ENCODE results near the gene THSD7A.

THSD7A gene

DNA sequence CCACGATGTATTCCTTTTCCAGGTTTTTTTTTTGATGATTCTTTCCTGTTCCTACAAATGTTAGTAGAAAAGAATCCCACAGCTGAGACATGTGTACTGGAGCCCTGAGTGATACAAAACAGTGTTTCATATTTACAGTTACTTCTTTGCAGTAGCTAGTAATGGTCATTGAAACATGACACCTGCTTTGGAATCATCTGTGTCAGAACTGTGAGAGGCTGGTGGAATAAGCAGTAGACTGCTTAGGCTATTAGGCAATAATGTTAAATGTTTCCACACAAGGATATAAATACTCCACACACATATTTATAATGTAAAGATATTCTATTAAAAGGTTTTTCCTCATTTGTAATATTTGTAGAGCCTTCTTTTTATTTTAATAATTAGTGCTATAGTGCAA lies 394.0 kb downstream of the THSD7A start:
- H3K4me3 ChIP-seq (ENCODE audit: low read depth, low read length): no peak overlapping the region
- TF ChIP-seq, protein P1, sequence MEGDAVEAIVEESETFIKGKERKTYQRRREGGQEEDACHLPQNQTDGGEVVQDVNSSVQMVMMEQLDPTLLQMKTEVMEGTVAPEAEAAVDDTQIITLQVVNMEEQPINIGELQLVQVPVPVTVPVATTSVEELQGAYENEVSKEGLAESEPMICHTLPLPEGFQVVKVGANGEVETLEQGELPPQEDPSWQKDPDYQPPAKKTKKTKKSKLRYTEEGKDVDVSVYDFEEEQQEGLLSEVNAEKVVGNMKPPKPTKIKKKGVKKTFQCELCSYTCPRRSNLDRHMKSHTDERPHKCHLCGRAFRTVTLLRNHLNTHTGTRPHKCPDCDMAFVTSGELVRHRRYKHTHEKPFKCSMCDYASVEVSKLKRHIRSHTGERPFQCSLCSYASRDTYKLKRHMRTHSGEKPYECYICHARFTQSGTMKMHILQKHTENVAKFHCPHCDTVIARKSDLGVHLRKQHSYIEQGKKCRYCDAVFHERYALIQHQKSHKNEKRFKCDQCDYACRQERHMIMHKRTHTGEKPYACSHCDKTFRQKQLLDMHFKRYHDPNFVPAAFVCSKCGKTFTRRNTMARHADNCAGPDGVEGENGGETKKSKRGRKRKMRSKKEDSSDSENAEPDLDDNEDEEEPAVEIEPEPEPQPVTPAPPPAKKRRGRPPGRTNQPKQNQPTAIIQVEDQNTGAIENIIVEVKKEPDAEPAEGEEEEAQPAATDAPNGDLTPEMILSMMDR (IDR thresholded peaks at IDR 0.05; ENCODE audit: low read depth, low read length): no peak

DNA sequence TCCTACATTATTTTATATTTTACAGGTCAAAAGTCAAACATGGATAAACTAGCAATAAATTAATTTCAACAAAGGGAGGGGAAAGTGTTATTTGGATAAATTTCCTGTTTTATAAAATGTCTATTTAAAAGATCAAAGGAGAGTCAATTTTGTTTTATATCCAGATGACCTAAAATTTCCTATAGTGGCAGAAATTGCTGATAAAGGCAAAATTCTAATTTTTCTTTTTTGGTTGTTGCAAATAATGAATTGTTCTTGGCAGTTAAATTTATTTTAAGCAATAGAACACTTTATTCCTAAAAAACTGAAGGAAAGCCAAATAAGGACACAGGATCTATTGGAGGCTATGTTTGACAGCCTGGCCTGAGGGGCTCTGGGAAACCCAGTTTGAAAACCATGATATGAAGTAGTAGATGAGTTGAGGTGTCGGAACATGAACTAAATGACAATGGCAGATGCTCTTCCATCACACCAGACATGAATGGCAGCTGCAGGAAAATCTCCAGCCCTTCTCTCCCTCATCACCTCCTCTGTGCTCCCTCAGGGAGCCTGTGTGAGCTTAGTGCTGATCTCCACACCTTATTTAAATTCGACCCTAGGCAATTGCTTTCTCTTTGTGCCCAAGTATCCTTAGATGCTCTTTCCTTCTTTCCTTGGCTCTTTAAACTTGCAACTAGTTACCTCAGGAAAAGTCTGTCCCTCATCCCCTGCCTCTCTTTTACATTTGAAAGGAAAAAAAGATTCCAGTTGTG lies 395.0 kb downstream of the THSD7A start:
- TF ChIP-seq, protein P1 (IDR thresholded peaks at IDR 0.05; ENCODE audit: low read depth, low read length): no peak
- no peak overlapping the region for H3K4me3 ChIP-seq (ENCODE audit: low read depth, low read length)

DNA sequence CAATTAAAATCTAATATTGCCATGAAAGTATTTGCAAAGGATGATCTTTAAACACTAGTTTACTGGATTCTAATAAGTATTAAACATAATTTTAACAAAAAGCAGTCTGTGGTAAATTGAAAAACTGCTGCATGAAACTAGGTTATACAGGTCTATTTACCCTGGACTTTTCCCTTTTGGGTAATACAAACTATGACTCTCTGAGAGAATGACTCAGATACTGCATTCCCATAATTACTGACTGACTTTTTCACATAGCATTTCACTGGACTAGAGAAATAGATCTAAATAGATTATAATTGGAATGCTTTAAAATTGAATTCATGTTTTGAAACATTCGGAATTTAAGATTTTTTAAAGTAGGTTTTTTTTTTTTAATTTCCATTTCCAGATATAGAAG lies 395.7 kb downstream of the THSD7A start:
- TF ChIP-seq, protein P1 (IDR thresholded peaks at IDR 0.05; ENCODE audit: low read depth, low read length): no peak
- no peak overlapping the region for H3K4me3 ChIP-seq (ENCODE audit: low read depth, low read length)

DNA sequence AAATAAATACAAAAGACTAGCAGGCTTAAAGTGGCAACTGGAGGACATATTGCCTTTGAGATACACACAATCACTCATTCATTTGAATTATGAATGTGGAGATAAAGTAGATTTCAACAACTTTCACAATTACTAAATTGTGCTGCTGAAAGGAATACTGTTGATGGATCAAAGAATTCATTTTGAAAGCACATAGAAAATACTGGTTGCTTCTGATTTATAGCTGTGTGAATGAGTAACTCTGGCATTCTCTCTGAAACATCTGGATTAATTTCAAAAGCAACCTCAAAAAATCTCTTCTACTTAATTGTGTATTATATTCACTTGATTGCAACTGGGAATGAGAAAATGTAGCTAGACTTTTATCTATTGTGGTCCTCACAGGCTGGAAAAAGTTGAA lies 397.6 kb downstream of the THSD7A start:
- TF ChIP-seq, protein P1 (IDR thresholded peaks at IDR 0.05; ENCODE audit: low read depth, low read length): no peak
- no peak overlapping the region for H3K4me3 ChIP-seq (ENCODE audit: low read depth, low read length)

DNA sequence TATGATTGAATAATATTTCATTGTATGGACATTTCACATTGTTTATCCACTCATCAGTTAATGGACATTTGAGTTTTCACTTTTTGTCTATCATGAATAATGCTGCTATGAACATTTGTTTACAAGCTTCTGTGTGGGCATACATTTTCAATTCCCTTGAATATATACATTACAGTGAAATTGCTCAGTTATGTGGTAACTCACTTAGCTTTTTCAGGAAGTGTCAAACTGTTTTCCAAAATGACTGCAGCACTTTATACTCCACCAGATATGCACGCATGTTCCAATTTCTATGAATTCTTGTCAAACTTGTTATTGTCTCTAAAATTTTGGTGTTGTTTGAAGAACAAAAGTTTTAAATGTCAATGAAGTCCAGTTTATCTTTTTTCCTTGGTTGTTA lies 401.2 kb downstream of the THSD7A start:
- TF ChIP-seq, protein P1 (IDR thresholded peaks at IDR 0.05; ENCODE audit: low read depth, low read length): no peak
- H3K4me3 ChIP-seq (ENCODE audit: low read depth, low read length): no peak overlapping the region

DNA sequence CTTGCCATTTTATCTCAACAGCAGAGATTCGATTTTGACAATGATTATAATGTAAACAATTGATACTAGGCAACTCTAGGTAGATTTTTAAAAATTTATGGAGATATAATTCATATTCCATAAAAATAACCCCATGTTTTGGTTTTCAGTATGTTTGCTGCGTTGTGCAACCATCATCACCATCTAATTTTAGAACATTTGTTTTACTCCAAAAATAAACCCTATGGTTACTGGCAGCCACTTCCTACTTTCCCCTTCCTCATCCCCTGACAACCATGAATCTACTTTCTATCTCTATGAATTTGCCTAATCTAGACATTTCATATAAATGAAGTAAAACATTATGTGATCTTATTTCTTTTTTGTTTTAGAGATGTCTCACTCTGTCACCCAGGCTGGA lies 401.9 kb downstream of the THSD7A start:
- TF ChIP-seq, protein P1 (IDR thresholded peaks at IDR 0.05; ENCODE audit: low read depth, low read length): no peak
- H3K4me3 ChIP-seq (ENCODE audit: low read depth, low read length): no peak overlapping the region

DNA sequence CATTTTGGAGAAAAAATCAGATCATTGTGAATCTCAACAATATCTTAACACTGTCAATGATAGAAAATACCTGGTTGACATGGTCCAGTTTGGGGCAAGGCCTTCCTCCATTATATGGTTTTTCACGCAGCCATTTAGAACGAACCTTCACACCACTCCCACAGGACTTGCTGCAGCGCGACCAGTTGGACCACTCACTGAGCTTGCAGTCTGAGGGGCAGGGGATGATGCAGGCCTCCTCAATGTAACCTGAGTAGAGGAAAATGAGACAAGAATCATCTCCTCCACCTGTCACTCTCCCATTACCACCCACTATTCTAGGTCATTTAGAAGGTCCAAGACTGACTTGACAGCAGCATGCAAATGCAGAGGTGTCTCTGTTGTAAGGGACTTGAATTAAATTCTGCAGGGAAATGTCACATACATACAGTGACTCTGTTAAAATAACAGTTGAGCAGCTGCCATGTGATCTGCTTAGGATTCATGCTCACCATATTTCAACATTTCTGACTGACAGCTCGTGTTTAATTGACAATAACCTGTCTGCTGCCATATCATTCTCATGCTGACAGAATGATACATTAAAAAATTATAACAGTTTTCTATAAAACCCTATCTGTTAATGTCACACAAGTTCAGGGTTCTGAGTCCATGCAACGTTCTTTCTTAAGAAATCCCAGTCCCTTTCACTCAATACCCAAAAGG lies 403.0 kb downstream of the THSD7A start:
- TF ChIP-seq, protein P1 (IDR thresholded peaks at IDR 0.05; ENCODE audit: low read depth, low read length): no peak
- H3K4me3 ChIP-seq (ENCODE audit: low read depth, low read length): no peak overlapping the region
